SH-SY5Y (cell line): ENCODE data around the gene RASIP1.

Source experiments
- GATA2 ChIP-seq: IDR thresholded peaks from 2 replicates; pipeline ENCODE4 v1.6.1; 2011; ENCODE audit warnings: mild to moderate bottlenecking, low read depth, low read length
- GATA3 ChIP-seq: IDR thresholded peaks from 2 replicates; pipeline ENCODE4 v1.6.1; 2011; ENCODE audit warnings: low read depth, mild to moderate bottlenecking, low read length, moderate library complexity

RASIP1 gene

GRCh38 chr19:48705431-48705830 lies 35.0 kb downstream of the RASIP1 start:
- TF ChIP-seq GATA2 (no peak), GATA3 (no peak)

GRCh38 chr19:48703316-48703715 lies 37.1 kb downstream of the RASIP1 start:
- TF ChIP-seq GATA2 (no peak), GATA3 (no peak)

GRCh38 chr19:48702701-48703100 lies 37.7 kb downstream of the RASIP1 start:
- TF ChIP-seq GATA2 (no peak), GATA3 (no peak)

- no peak for TF ChIP-seq GATA3
Measured at GRCh38 chr19:48698046-48698445, 42.4 kb downstream of the RASIP1 start.

GRCh38 chr19:48696353-48697010 lies 43.9 kb downstream of the RASIP1 start:
- no peak for TF ChIP-seq GATA2
- no peak for TF ChIP-seq GATA3

- TF ChIP-seq GATA3: no peak
- TF ChIP-seq GATA2: no peak
Measured at GRCh38 chr19:48695743-48696352, 44.6 kb downstream of the RASIP1 start, which contains the start of gene FUT2. Gene FUT2, plus strand, starts transcription at chr19:48695971. Its CDS starts 6,986 bp downstream, at chr19:48702957.

GRCh38 chr19:48689449-48689848 lies 51.0 kb downstream of the RASIP1 start:
- no peak for TF ChIP-seq GATA2
- TF ChIP-seq GATA3: no peak

- TF ChIP-seq GATA2: no peak
- no peak for TF ChIP-seq GATA3
Measured at GRCh38 chr19:48687776-48688175, 52.6 kb downstream of the RASIP1 start.

- TF ChIP-seq GATA3: no peak
- no peak for TF ChIP-seq GATA2
Measured at GRCh38 chr19:48686088-48686487, 54.3 kb downstream of the RASIP1 start.

- TF ChIP-seq GATA3 (no peak), GATA2 (no peak)
Measured at GRCh38 chr19:48685583-48685982, 54.8 kb downstream of the RASIP1 start.

- TF ChIP-seq GATA2: no peak
- no peak for TF ChIP-seq GATA3
Measured at GRCh38 chr19:48683349-48683748, 57.1 kb downstream of the RASIP1 start.

GRCh38 chr19:48681127-48681470 lies 59.3 kb downstream of the RASIP1 start:
- TF ChIP-seq GATA3 (no peak), GATA2 (no peak)

GRCh38 chr19:48680436-48681126 lies 59.8 kb downstream of the RASIP1 start:
- TF ChIP-seq GATA2 (no peak), GATA3 (no peak)

GRCh38 chr19:48678201-48678600 lies 62.2 kb downstream of the RASIP1 start:
- TF ChIP-seq GATA3: no peak
- TF ChIP-seq GATA2: no peak

GRCh38 chr19:48676887-48677286 lies 63.5 kb downstream of the RASIP1 start:
- TF ChIP-seq GATA2 (no peak), GATA3 (no peak)

GRCh38 chr19:48676487-48676886 lies 63.9 kb downstream of the RASIP1 start:
- TF ChIP-seq GATA3 (no peak), GATA2 (no peak)
